Superior temporal gyrus (tissue), 1 donor: ENCODE data around the gene SRPK1.
"Not testable (repeated sequence)": the region's sequence is repeated elsewhere in the genome, so short reads cannot be mapped to it uniquely, and the experiment has no call there.

ENCODE experiments used
- DNase-seq: peaks from one replicate; pipeline ENCODE4 v3.0.0-alpha.2; 2016; ENCODE audit errors: extremely low spot score

SRPK1 gene

DNA sequence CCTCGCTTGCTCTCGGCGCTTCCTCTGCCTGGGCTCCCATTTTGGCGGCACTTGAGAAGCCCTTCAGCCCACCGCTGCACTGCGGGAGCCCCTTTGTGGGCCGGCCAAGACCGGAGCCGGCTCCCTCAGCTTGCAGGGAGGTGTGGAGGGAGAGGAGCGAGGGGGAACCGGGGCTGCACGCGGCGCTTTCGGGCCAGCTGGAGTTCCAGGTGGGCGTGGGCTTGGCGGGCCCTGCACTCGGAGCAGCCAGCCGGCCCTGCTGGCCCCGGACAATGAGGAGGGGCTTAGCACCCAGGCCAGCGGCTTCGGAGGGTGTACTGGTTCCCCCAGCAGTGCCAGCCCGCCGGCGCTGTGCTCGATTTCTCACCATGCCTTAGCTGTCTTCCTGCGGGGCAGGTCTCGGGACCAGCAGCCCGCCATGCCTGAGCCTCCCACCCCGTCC is 10.2 kb upstream of the SRPK1 start:
- no peak for DNase-seq

DNA sequence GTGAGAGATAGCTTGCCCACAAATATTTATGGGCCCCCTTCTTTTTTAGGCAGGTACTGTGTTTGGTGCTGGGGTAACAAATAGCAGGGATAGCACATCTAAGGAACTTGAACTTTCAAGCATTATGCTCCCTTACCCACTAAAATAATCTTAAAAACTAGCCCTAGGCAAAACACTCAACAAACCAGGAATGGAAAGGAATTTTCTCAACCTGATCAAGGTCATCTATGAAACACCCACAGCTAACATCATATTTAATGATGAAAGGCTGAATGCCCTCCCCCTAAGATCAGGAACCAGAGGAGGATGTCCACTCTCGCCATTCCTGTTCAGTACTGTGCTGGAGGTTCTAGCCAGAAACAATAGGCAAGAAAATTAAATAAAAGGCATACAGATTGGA is 8.7 kb upstream of the SRPK1 start:
- DNase-seq, result no peak

- no peak for DNase-seq
Observed at GRCh38 chr6:35926509-35927215, 5.8 kb upstream of the SRPK1 start.

GRCh38 chr6:35925961-35926360 is 5.1 kb upstream of the SRPK1 start:
- DNase-seq, result no peak

DNA sequence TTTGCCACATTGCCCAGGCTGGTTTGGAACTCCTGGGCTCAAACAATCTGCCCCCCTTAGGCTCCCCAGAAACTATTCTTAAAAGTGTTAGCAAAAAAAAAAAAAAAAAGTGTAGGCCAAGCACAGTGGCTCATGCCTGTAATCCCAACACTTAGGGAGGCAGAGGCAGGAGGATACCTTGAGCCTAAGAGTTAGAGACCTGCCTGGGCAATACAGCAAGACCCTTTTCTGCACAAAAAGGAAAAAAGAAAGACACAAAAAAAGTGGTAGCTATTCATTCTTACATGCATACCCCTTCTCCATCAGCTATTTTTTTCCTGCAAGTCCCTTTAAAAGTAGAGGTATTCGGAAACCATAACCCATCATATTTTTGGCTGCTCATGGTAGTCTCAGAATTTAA is 3.2 kb upstream of the SRPK1 start:
- no peak for DNase-seq

GRCh38 chr6:35922139-35922554 is 1.2 kb upstream of the SRPK1 start:
- DNase-seq, result no peak

GRCh38 chr6:35919827-35920751 is 809 bp downstream of the SRPK1 start:
- peak; percentile 30 for DNase-seq

- DNase-seq, result peak; percentile 42
Observed at GRCh38 chr6:35919085-35919826, 1.6 kb downstream of the SRPK1 start.

DNA sequence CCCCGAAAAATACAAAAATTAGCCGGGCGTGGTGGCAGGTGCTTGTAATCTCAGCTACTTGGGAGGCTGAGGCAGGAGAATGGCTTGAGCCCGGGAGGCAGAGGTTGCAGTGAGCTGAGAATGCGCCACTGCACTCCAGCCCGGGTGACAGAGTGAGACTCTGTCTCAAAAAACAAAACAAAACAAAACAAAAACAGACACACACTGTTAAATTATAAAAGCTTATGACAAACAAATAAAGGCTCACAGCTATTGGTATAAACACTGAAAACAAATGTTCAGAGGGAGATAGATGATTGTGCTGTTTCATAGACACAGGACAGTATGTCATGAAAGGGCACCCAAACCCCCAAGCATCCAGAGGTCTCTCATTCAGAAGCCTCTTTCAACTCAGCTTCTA is 4.0 kb downstream of the SRPK1 start:
- DNase-seq, result not testable (repeated sequence)

DNA sequence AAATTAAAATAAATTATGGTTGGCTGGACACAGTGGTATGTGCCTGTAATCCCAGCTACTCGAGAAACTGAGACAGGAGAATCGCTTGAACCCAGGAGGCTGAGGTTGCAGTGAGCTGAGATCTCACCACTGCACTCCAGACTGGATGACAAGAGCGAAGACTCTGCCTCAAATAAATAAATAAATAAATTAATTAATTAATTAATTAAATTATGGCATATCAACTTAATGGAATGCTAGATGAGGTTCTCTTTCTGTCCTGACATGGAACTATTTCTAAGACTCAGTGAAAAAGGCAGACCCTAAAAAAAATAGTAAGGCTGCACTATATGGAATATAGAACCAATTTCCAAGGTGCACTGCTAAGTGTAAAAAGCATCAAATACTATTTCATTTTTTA is 4.8 kb downstream of the SRPK1 start:
- DNase-seq, result no peak

DNA sequence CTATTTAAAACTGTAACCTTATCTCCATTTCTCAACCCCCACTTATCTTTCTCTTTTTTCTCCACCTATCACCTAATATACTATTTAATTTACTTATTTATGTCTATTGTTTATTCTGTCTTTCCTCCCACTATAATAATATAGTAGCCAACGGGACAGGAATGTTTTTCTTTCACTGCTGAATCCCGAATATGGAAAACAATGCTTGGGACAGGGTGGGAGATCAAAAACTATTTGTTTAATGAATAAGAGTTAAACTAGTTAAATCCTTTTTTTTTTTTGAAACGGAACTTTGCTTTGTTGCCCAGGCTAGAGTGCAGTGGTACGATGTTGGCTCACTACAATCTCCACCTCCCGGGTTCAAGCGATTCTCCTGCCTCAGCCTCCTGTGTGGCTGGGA is 6.4 kb downstream of the SRPK1 start:
- no peak for DNase-seq

DNA sequence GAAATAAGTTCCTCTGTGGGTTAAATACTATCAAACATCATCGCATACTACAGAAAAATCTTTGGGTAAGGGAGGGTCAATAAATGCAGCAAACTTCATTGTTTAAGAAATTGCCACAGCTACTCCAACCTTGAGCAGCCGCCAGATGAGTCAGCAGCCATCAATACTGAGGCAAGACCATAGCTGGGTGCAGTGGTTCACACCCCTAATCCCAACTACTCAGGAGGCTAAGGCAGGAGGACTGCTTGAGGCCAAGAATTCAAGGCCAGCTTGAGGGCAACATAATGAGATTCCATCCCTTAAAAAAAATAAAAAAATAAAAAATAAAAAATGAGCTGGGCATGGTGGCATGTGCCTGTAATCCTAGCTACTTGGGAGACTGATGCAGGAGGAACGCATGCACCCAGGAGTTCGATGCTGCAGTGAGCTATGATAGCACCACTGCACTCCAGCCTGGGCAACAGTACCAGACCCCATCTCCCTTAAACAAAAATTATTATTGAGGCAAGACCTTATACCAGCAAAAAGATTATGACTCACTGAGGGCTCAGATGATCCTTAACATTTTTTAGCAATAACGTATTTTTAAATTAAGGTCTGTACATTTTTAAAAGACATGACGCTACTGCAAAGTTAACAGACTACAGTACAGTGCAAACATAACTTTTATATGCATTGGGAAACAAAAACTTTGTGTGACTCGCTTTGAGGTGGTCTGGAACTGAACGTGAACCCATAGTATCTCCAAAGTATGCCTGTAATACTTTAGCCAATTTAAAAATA is 8.8 kb downstream of the SRPK1 start:
- no peak for DNase-seq

- DNase-seq, result not testable (repeated sequence)
Observed at GRCh38 chr6:35909571-35909970, 11.3 kb downstream of the SRPK1 start.

DNA sequence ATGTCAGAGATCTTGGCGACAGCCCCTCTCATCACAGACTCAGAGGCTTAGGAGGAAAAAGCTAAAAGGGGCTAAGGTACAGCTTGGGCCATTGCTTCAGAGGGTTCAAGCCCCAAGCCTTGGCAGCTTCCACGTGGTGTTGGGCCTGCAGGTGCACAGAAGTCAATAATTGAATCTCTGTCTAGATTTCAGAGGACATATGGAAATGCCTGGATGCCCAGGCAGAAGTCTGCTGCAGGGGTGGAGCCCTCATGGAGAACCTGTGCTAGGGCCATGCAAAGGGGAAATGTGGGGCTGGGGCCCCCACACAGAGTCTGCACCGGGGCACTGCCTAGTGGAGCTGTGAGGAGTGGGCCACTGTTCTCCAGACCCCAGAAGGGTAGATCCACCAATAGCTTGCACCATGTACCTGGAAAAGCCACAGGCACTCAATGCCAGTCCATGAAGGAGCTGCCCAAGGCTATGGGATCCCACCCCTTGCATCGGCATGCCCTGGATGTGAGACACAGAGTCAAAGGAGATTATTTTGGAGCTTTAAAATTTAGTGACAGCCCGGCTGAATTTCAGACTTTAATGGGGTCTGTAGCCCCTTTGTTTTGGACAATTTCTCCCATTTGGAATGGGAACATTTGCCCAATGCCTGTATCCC is 12.0 kb downstream of the SRPK1 start:
- not testable (repeated sequence) for DNase-seq

DNA sequence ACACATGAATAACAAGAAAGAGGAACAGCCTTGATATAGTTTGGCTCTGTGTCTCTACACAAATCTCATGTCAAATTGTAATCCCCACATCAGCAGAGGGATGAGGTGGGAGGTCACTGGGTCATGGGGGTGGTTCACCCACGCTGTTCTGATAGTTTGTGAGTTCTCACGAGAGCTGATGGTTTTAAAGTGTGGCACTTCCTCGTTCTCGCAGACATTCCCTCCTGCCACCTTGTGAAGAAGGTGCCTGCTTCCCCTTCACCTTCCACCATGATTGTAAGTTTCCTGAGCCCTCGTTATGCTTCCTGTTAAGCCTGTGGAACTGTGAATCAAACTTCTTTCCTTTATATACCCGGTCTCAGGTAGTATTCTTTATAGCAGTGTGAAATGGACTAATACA is 13.1 kb downstream of the SRPK1 start:
- DNase-seq, result no peak

DNA sequence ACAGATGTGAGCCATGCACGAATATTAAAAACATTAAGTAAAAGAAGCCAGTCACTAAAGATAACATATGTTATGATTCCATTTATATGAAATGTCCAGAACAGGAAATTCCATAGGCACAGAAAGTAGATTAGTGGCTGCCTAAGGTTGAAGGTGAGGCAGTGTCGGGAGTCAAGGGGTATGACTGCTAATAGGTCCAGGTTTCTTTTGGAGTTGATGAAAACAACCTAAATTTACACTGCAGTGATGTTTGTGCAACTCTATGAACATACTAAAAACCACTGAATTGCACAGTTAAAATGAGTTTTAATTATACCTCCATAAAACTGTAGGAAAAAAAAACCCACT is 14.4 kb downstream of the SRPK1 start:
- no peak for DNase-seq

GRCh38 chr6:35905841-35906498 is 14.9 kb downstream of the SRPK1 start:
- no peak for DNase-seq

GRCh38 chr6:35905141-35905785 is 15.6 kb downstream of the SRPK1 start:
- no peak for DNase-seq

DNA sequence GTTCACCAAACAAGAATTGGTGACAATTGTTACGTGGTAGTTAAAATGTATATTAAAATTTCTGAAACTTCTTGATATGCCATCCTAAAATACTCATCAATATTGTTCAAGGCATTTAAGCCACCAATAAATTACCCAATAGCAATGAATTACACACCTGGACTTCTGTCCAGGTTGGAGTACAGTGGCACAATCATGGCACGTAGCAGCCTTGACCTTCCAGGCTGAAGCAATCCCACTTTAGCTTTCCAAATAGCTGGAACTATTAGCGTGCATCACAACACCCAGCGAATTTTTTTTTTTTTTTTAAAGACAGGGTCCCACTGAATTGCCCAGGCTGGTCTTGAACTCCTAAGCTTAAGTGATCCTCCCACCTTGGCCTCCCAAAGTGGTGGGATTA is 17.2 kb downstream of the SRPK1 start:
- DNase-seq, result no peak

GRCh38 chr6:35900448-35900847 is 20.4 kb downstream of the SRPK1 start:
- no peak for DNase-seq
